A673 (cell line): ENCODE results near the gene PRSS56. TPM values are rescaled to one million over a fixed set of nuclear protein-coding genes. Genes with fewer than 3 reads are reported as not detected.

Experiments
- BruUV-seq: library from RNA; stranded (reverse); fragments of 400-500 nt; replicated peaks from 2 replicates; lab custom pipeline; 2021; lab: Mats Ljungman, UMichigan
- CTCF ChIA-PET: fragments of 300-600 bp; sonication (Branson Sonifier 250); formaldehyde crosslinking; loops from one replicate; lab custom pipeline; 2022; ENCODE audit warnings: antibody characterized with exemption; lab: Charles Lee
- POLR2A ChIA-PET: fragments of 300-600 bp; sonication (Branson Sonifier 250); formaldehyde crosslinking; loops from one replicate; lab custom pipeline; 2022; ENCODE audit warnings: antibody characterized with exemption; ENCODE audit not compliant: low non-redundant PET; lab: Charles Lee
- DNase-seq: peaks from one replicate; pipeline ENCODE4 v3.0.0-alpha.2; 2015; ENCODE audit warnings: low spot score
- H3K27ac ChIP-seq: fragments of 200-600 bp; sonication (generic); 2 replicates; pipeline ENCODE4 v1.5.1; 2016; ENCODE audit warnings: mixed run types, low read depth, mild to moderate bottlenecking, mixed read lengths, antibody characterized with exemption, low read length; ENCODE audit not compliant: poor library complexity, severe bottlenecking
- H3K27me3 ChIP-seq: fragments of 200-600 bp; sonication (generic); replicated peaks from 2 replicates; pipeline ENCODE4 v1.6.1; 2017; ENCODE audit warnings: mixed run types, low read depth, mild to moderate bottlenecking, mixed read lengths, antibody characterized with exemption, low read length; ENCODE audit not compliant: insufficient read depth, poor library complexity
- H3K36me3 ChIP-seq: fragments of 200-600 bp; sonication (generic); 2 replicates; pipeline ENCODE4 v1.6.1; 2016; ENCODE audit warnings: mixed run types, mild to moderate bottlenecking, mixed read lengths, antibody characterized with exemption, low read length; ENCODE audit not compliant: insufficient read depth, poor library complexity, severe bottlenecking
- H3K4me1 ChIP-seq: fragments of 200-600 bp; sonication (generic); 2 replicates; pipeline ENCODE4 v1.6.1; 2017; ENCODE audit warnings: mixed run types, mild to moderate bottlenecking, mixed read lengths, antibody characterized with exemption, low read length; ENCODE audit not compliant: insufficient read depth, poor library complexity, severe bottlenecking
- H3K4me3 ChIP-seq: fragments of 200-600 bp; sonication (generic); 2 replicates; pipeline ENCODE4 v1.5.1; 2016; ENCODE audit warnings: low read depth, mixed run types, mild to moderate bottlenecking, mixed read lengths, low read length; ENCODE audit not compliant: poor library complexity, severe bottlenecking
- H3K9me3 ChIP-seq: fragments of 200-600 bp; sonication (generic); 2 replicates; pipeline ENCODE4 v1.6.1; 2016; ENCODE audit warnings: mixed run types, low read depth, mild to moderate bottlenecking, mixed read lengths, antibody characterized with exemption, low read length; ENCODE audit not compliant: poor library complexity, severe bottlenecking
- EZH2 ChIP-seq: fragments of 200-600 bp; sonication (generic); IDR thresholded peaks from 2 replicates; pipeline ENCODE4 v1.6.1; 2017; ENCODE audit warnings: borderline replicate concordance, low read depth, mild to moderate bottlenecking, mixed read lengths, antibody characterized with exemption, low read length; ENCODE audit not compliant: poor library complexity, severe bottlenecking
- intact Hi-C: fragments of 100-400 bp; cut with micrococcal nuclease; formaldehyde crosslinking; loops from one replicate; pipeline ENCODE4 v1.10.0; 2022; ENCODE audit not compliant: unreplicated experiment
- total RNA-seq: library from RNA; stranded (reverse); gene quantifications from 2 replicates; pipeline ENCODE4 v1.2.3, GENCODE V29; 2021
- TF ChIP-seq, protein P1 (sequence below): fragments of 300-800, 200-600 bp; sonication (generic); conservative IDR thresholded peaks from 2 replicates; pipeline ENCODE4 v1.5.1; 2017; ENCODE audit warnings: low read depth, mild to moderate bottlenecking, antibody characterized with exemption, low read length, moderate library complexity, mixed read lengths

PRSS56 gene
- total RNA-seq, 1 experiment from 2014 or later: not detected

DNA sequence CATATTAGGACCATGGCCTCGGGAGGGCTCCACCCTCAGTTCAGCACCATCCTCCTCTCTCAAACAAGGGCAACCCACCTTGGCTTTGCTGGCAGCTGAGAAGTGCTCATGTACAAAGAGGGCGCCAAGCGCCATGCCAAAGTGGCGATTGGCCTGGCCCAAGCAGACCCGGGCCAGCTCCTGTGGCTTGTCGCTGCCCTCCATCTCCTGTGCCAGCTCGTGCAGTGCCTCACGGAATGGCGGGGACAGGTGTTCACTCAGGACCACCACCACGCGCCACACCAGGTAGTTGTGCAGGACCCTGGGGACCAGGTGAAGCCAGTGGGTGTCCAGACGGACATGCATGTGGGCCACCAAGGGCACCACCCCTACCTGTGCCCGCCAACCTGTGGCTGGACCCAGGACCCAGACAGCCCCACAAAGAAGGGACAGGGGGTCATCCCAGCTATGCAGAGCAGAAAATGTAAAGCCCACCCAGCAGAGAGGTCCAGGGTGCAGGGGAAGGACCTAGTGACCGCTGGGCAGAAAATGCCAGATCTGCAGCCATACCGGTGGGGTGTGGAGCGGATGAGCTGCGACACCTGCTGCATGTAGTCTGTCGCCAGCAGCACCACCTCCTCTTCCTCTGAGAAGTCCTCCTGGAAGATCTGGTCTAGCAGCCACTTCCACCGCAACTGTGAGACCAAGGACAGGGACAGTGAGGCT is 36.1 kb upstream of the PRSS56 start:
- H3K36me3 ChIP-seq: no peaks in the 10 kb centered on the region
- BruUV-seq: no TSS peak
- H3K27ac ChIP-seq: no peak overlapping the region
- CTCF ChIA-PET: no interaction called here
- intact Hi-C loops: no loop called here
- peaks cover 49% of the 10 kb centered on the region for H3K27me3 ChIP-seq
- no peak for DNase-seq
- H3K4me1 ChIP-seq: no peaks in the 10 kb centered on the region
- H3K4me3 ChIP-seq: no peak overlapping the region
- no peaks in the 10 kb centered on the region for H3K9me3 ChIP-seq
- TF ChIP-seq, protein P1, sequence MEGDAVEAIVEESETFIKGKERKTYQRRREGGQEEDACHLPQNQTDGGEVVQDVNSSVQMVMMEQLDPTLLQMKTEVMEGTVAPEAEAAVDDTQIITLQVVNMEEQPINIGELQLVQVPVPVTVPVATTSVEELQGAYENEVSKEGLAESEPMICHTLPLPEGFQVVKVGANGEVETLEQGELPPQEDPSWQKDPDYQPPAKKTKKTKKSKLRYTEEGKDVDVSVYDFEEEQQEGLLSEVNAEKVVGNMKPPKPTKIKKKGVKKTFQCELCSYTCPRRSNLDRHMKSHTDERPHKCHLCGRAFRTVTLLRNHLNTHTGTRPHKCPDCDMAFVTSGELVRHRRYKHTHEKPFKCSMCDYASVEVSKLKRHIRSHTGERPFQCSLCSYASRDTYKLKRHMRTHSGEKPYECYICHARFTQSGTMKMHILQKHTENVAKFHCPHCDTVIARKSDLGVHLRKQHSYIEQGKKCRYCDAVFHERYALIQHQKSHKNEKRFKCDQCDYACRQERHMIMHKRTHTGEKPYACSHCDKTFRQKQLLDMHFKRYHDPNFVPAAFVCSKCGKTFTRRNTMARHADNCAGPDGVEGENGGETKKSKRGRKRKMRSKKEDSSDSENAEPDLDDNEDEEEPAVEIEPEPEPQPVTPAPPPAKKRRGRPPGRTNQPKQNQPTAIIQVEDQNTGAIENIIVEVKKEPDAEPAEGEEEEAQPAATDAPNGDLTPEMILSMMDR: no peak
- POLR2A ChIA-PET: no interaction called here

DNA sequence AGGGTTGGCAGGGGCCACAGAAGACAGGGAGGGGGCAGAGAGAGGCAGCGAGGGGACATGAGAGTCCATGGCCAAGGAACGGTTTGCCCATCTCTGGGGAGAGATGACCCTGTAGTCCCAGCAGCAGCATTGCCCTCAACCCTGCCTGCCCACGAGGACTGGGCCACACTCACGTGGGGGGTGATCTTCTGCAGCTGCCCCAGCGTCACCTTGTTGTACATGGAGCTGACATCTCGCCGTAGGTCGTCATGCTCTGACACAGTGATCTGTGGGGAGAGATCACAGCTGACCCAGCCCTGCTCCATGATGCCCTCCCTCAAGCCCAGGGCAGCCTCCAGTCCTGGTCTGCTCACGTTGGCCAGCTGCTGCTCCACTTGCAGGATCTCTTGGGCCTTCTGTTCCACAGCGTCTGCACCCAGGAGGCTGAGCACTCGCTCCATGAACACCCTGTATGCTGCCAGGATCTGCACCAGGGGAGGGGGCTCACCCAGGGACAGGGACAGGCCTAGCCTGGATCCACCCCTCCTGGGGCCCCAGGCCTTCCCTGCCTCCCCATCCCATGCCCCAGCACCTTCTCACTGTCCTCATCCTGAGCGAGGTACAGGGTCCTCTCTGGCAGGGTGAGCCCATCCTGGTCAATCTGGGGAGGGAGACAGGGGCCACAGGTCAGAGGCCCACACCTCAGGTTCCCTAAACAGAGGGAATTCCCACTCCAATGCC is 35.4 kb upstream of the PRSS56 start:
- no peak for TF ChIP-seq EZH2
- TF ChIP-seq, protein P1: no peak
- Histone ChIP-seq H3K27ac (no peak overlapping the region), H3K36me3 (no peaks in the 10 kb centered on the region), H3K4me1 (no peaks in the 10 kb centered on the region), H3K9me3 (no peaks in the 10 kb centered on the region), H3K27me3 (peaks cover 50% of the 10 kb centered on the region), H3K4me3 (no peak overlapping the region)
- intact Hi-C loops: no loop called here
- ChIA-PET CTCF (no interaction called here), POLR2A (no interaction called here)
- BruUV-seq: no TSS peak
- DNase-seq: no peak

GRCh38 chr2:232485348-232485756 is 34.8 kb upstream of the PRSS56 start:
- Histone ChIP-seq H3K27ac (no peak overlapping the region), H3K9me3 (no peaks in the 10 kb centered on the region), H3K4me3 (no peak overlapping the region), H3K27me3 (peaks cover 50% of the 10 kb centered on the region), H3K4me1 (no peaks in the 10 kb centered on the region), H3K36me3 (no peaks in the 10 kb centered on the region)
- BruUV-seq: no TSS peak
- no peak for DNase-seq
- TF ChIP-seq, protein P1: no peak
- TF ChIP-seq EZH2: no peak
- intact Hi-C loops: no loop called here
- ChIA-PET CTCF (no interaction called here), POLR2A (no interaction called here)
